ENCODE measurements around the gene SYNE3. TPM values are rescaled to one million over a fixed set of nuclear protein-coding genes. Genes with fewer than 3 reads are reported as not detected.
A peak's percentile ranks its signal among the peaks of the same experiment; 100 is the strongest.

SYNE3 gene
- total and polyA plus RNA-seq, 10 of the 15 experiments (the other 5 are each of a cell fraction or from before 2014, with no cell fraction given), result 1.4 to 44.1 (median 13.4) TPM

DNA sequence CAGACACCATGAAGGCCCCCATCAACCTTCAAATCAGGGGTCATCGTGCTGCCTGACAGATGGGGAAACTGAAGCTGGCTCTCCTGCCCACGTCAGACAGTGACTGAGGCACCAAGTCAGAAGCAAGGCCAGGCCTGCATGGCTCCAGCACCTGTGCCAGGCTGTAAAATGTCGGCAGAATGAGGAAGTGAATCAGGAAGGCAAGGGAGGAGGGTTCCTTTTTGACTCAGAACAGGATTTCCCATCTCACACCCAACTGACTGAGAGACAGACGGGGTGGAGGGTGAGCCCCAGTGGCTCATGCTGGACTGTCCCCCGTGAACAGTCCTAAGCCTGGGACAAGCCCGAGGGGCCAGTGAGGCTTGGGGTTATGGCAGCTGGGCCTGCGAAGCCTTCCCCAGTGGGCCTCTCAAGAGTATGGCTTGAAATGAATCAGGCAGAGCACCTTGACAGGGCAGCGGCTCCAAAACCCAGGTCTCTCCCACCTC lies 20.9 kb downstream of the SYNE3 start (continued):
- TF ChIP-seq CUX1 (IDR thresholded peaks at IDR 0.05; ENCODE audit: insufficient replicate concordance, low read depth, low read length) (no peak), POLR2A (IDR thresholded peaks at IDR 0.05; ENCODE audit: low read depth, low read length) (peak; percentile 66), ASH2L (IDR thresholded peaks at IDR 0.05; ENCODE audit: borderline replicate concordance, low read depth) (no peak), JUND (IDR thresholded peaks at IDR 0.05; ENCODE audit: low read depth, low read length) (peak; percentile 96)
- TF ChIP-seq, protein P1, sequence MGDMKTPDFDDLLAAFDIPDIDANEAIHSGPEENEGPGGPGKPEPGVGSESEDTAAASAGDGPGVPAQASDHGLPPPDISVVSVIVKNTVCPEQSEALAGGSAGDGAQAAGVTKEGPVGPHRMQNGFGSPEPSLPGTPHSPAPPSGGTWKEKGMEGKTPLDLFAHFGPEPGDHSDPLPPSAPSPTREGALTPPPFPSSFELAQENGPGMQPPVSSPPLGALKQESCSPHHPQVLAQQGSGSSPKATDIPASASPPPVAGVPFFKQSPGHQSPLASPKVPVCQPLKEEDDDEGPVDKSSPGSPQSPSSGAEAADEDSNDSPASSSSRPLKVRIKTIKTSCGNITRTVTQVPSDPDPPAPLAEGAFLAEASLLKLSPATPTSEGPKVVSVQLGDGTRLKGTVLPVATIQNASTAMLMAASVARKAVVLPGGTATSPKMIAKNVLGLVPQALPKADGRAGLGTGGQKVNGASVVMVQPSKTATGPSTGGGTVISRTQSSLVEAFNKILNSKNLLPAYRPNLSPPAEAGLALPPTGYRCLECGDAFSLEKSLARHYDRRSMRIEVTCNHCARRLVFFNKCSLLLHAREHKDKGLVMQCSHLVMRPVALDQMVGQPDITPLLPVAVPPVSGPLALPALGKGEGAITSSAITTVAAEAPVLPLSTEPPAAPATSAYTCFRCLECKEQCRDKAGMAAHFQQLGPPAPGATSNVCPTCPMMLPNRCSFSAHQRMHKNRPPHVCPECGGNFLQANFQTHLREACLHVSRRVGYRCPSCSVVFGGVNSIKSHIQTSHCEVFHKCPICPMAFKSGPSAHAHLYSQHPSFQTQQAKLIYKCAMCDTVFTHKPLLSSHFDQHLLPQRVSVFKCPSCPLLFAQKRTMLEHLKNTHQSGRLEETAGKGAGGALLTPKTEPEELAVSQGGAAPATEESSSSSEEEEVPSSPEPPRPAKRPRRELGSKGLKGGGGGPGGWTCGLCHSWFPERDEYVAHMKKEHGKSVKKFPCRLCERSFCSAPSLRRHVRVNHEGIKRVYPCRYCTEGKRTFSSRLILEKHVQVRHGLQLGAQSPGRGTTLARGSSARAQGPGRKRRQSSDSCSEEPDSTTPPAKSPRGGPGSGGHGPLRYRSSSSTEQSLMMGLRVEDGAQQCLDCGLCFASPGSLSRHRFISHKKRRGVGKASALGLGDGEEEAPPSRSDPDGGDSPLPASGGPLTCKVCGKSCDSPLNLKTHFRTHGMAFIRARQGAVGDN (IDR thresholded peaks at IDR 0.05), result peak; percentile 100

Measured in GM12878 (cell line).